Umbilical cord (tissue), 2 donors: ENCODE measurements around the gene DSE. TPM values are rescaled to one million over a fixed set of nuclear protein-coding genes. Genes with fewer than 3 reads are reported as not detected.
"Not testable (repeated sequence)": the region's sequence is repeated elsewhere in the genome, so short reads cannot be mapped to it uniquely, and the experiment has no call there.

Experiments used
- DNase-seq: peaks from one replicate; pipeline ENCODE4 v3.0.0-alpha.2; 2015; ENCODE audit warnings: low spot score
- total RNA-seq: library from RNA; depleted of rRNA; stranded (reverse); fragments of >200 nt; gene quantifications from one replicate; pipeline ENCODE4 v1.2.3, GENCODE V29; 2014; ENCODE audit warnings: low replicate concordance; ENCODE audit not compliant: insufficient read depth

DSE gene
- 76.8 TPM for total RNA-seq

- peak; percentile 93 for DNase-seq
Measured at GRCh38 chr6:116370760-116371119, at the start of gene DSE. TSS of gene DSE (plus strand) at chr6:116370947. CDS start at chr6:116399251, 28,304 bp downstream.

DNA sequence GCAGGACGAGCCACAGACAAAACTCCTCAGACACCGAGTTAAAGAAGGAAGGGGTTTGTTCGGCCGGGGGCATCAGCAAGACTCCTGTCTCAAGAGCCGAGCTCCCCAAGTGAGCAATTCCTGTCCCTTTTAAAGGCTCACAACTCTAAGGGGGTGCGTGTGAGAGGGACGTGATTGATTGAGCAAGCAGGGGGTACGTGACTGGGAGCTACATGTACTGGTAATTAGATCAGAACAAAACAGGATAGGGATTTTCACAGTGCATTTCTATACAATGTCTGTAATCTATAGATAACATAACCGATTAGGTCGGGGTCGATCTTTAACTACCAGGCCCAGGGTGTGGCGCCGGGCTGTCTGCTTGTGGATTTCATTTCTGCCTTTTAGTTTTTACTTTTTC lies 48.8 kb upstream of the DSE start:
- DNase-seq = not testable (repeated sequence)

DNA sequence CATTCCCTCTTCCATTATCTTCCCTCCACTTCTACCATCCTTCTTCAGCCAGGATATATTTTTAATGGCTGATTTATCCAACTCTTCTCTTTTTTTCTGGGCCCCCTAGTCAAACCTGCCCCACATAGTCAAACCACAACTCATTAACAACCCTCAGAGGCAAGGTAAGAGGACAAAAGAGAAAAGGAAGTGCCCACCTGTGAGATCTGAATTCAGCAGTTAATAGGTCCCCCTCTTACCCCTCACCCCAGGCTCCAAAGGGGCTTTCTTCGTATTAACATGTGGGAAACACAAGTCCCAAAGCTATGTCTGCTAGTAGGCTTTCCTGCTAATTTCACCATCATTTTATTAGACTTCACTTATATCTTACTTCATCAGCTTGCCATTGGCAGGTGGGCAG lies 46.9 kb upstream of the DSE start:
- DNase-seq = no peak

- DNase-seq = not testable (repeated sequence)
Measured at GRCh38 chr6:116325634-116326132, 45.1 kb upstream of the DSE start.

DNA sequence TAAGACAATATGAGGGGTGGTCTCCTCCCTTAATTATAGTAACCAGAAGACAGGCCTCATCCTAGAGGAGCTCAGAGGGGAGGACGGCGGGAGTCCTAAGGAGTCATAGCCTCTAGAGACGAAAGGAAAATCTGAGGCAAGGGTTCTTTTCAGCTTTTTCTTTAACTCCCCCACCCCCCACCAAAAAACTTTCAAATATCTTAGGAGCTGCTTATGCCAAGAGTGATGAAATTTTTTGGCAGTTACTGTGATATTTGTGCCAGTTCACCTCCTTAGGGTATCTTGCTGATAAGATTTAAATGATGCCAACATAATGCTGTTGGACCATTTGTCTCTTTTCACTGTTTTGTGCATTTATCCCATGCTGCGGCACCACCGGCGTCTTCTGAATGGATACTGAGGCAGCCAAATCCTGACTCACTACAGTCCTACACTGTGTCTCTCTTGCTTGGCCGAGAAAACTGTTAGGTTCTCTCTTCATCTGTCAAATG lies 44.5 kb upstream of the DSE start:
- DNase-seq = peak; percentile 21

GRCh38 chr6:116326996-116327395 lies 43.8 kb upstream of the DSE start:
- DNase-seq = peak; percentile 50

DNA sequence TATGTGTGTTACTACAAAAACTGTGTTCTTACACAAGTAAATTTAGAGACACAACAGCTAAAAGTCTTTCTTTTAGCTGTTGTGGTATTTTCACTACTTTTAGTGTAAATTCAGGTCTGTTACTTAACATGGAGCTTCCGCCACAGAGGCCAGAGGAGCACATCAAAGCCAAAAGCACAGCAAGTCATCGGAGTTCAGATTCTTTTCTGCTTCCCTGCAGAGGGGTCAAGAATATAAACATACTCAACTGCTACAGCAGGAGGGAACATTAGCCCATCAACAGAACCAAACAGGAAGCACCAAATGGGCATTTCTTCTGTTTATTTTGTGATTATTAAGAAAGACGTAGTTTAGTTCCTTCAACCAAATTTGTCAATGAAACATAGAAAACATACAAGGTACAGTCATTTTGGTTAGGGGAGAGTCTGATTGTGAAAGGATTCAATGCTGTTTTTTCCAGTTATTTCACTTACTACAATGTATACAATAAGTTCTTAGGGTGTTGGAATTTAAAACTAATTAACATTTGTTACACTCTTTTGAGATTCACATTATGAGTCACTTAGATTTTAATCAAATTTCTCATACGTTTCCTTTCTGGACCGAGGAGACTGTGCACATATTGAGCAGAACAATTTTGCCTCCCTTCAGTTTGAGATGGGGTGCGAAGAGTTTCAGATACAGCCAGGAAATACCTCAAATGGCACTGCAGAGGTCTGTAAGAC lies 42.8 kb upstream of the DSE start:
- peak; percentile 17 for DNase-seq

DNA sequence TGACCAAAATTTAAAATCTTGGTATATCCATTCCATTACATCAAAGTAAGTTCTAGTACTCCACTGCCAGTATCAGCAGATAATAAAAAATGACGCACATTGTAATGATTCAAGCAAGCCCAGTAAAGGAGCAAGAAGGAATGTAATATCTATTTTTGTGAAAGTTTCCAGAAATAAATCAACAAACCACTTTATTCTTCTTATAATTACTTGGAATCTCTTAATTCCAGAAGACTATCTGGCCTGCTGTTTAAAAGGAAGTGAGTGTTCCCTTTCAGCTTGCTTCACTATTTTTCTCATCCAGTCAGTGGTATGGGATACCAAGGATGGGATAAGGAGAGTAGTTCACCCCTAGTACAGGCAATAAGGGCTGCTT lies 42.2 kb upstream of the DSE start:
- peak; percentile 43 for DNase-seq

DNA sequence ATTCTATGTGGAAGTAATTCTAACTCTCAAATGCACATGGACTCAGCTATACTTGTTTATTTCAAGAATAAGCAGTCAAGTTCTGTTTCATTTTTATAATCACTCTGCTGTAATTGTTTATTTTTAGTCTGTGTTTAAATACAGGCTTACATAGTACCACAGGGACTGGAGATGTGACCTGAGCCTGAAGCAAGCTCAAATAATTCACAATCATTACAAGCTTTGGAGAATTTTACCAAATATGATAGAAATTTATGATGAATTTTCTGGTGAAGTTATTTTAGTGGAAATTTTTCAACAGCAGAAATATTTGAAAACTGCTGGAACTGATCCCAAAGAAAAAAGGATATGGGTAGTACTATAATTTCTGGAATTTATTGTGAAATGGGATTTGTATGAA lies 41.6 kb upstream of the DSE start:
- DNase-seq = peak; percentile 41

DNA sequence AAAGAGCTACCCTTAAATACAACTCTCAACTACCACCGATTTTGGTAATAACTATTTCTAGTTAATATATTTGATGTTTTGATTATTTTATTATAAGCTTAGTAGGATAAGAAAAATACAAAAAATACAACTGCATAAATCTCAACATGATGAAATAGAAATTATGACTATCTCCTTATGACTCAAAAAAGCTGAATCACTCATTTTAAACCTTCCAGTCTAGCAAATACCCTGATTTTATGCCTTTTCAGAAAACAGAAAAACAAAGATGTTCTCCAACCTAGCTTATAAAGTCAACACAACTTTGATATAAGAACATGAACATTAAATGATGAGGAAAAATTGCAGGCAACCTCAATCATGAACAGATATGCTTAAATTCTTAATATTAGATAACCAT lies 40.2 kb upstream of the DSE start:
- no peak for DNase-seq

GRCh38 chr6:116332096-116332495 lies 38.7 kb upstream of the DSE start:
- DNase-seq = no peak

DNA sequence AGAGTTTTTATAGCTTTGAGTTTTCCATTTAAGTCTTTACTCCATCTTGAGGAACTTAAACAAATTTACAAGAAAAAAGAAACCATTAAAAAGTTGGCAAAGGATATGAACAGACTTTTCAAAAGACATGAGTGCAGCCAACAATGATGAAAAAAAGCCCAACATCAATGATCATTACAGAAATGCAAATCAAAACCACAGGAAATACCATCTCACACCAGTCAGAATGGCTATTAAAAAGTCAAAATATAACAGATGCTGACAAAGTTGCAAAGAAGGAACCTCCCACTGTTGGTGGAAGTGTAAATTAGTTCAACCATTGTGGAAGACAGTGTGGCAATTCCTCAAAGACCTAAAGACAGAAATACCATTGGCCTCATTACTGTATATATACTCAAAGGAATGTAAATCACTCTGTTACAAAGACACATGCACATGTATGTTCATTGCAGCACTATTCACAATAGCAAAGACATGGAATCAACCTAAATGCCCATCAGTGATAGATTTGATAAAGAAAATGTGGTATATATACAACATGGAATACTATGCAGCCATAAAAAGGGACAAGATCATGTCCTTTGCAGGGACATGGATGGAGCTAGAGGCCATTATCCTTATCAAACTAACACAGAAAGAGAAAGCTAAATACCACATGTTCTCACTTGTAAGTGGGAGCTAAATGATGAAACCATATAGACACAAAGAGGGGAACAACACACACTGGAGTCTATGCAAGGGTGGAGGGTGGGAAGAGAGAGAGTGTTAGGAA lies 35.9 kb upstream of the DSE start:
- not testable (repeated sequence) for DNase-seq

DNA sequence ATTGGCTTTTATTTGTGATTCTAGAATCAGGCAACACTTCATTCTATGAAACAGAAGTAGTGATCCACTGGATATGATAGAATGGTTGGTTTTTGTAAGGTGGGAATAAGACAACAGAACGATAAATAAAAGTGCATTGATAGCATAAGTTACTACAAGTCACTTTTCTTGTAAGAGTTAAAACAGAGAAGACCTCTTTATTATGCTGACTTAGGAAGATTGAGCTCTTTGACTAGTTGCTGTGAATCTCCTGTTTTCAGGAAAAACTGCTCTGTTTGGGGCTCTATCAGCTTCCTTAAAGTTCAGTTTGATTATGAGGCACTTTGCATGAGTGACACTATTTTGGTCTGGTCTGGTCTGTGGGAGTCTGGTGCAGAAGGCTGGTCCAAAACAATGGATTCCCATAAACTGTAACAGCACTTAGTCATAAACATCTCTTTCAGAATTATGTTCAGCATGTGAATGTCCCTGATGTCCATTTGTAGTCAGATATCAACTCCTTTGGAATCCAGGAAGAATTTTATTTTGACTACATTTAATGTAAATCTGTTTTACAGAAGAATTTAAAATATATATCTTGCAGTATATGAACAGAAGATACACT lies 35.0 kb upstream of the DSE start:
- DNase-seq = no peak

DNA sequence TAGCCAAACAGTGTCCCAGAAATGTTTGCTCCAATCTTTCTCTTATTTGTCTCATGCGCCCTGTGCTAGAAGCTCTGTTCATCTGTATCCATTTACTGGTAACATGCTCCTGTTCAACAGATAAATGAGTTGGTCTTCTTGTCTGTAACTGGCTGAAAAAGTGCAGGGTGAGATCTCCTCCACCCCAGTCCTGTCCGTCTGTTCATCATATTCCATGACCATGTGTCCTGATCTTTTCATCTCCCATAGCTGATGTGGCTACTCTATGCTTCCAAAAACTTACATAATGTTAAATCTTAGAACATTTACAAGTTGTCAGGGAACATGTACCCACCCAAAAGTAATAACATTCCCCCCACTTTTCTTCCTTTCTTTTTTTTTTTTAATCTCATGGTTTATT lies 31.8 kb upstream of the DSE start:
- DNase-seq = no peak

GRCh38 chr6:116340625-116341024 lies 30.1 kb upstream of the DSE start:
- DNase-seq = not testable (repeated sequence)

- no peak for DNase-seq
Measured at GRCh38 chr6:116349216-116349615, 21.5 kb upstream of the DSE start.

DNA sequence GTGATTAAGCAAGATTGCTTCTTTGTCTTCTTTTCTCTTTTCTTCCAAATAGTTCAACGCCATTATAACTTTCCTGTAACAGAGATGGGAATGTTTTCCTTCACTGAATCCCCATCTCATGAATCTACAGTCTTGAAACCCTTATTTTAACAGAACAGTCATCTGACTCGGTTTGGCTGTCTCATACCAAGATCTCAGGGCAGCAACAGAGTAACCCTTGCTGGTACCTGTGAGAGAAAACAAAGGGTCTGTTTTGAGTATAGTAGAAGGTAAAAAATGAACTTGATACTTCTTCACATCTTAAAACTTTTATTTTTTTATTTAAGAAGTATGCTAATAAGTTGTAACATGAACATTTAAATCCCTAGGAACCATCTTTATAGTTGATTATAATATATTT lies 19.6 kb upstream of the DSE start:
- no peak for DNase-seq

DNA sequence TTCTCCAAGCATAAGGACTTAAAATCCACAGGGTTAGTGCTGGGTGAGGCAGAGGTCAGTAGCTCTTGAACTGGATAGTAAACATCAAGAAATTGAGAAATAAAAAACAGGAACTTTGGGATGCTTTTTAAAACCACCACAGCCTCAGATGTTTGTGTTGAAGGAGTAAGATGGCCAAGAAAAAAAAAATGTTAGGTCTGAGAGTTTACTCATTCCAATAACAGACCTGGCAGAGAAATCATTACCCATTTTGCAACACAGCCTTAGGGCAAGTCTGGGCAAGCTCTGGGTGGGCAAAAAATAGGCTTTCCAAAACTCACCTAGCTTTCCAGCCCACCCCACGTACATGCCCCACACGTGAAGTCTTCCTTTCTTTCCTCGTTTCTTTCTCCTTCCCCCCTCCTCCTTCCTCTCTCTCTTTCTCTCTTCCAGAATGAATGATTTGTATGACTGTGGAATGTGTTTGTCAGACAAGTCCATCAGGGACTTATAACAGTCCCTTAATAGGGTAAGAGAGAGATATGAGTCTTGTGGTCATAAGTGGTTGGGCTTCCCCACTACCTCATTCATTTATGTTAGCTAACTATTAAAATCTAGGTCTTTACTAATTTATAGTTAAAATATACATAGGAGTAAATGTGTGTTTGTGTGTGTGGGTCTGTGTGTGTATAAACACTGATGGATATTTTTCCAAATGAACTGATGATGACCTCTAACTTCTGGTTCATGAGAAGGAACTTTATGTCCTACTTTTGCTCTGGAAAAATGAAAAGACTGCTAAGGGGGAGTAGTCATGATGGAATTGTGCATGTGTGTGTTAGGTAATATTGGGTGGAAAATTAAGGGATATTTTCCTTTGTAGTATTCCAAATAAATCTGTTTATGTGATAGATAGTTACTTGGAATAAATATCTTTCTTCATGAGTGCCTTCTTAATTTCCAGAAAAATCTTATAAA lies 18.0 kb upstream of the DSE start:
- no peak for DNase-seq

GRCh38 chr6:116354236-116354635 lies 16.5 kb upstream of the DSE start:
- no peak for DNase-seq

DNA sequence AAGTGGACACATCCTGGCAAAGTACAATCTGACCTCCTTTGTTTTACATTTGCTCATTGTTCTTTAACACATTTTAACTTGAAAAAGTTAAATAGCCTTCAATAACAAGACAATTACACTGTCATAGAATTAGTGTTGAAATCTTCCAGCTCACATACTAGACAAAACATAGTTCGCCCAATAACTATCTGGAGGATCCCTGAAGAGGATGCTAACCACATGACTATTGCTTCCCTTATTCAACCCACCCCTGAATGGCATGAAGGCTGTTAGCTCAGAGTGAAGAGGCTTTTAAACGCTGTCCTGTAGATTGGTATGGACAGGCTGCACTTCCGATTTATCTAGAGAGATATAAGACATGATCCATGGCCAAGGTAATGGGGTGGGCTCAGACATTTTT lies 15.0 kb upstream of the DSE start:
- DNase-seq = no peak

GRCh38 chr6:116359131-116359530 lies 11.6 kb upstream of the DSE start:
- DNase-seq = no peak
